Ectodermal cell (in vitro differentiated cells): ENCODE results near the gene GRIN2D.

Experiments
- H3K27ac ChIP-seq: 2 replicates; pipeline ENCODE4 v1.7.0; 2013; ENCODE audit warnings: mild to moderate bottlenecking, low read depth, low read length; ENCODE audit not compliant: insufficient read depth, poor library complexity, severe bottlenecking
- H3K27me3 ChIP-seq: 2 replicates; pipeline ENCODE4 v1.7.0; 2013; ENCODE audit warnings: mild to moderate bottlenecking, low read length; ENCODE audit not compliant: insufficient read depth, control insufficient read depth, poor library complexity, severe bottlenecking
- H3K36me3 ChIP-seq: one replicate; pipeline ENCODE4 v1.7.0; 2013; ENCODE audit warnings: low read length; ENCODE audit not compliant: control insufficient read depth, insufficient read depth
- H3K4me1 ChIP-seq: one replicate; pipeline ENCODE4 v1.7.0; 2013; ENCODE audit warnings: low read length; ENCODE audit not compliant: control insufficient read depth, insufficient read depth
- H3K4me3 ChIP-seq: 2 replicates; pipeline ENCODE4 v1.7.0; 2013; ENCODE audit warnings: low read depth, low read length, control low read depth; ENCODE audit not compliant: insufficient read depth
- H3K9me3 ChIP-seq: 2 replicates; pipeline ENCODE4 v1.7.0; 2013; ENCODE audit warnings: mild to moderate bottlenecking, low read length, moderate library complexity; ENCODE audit not compliant: control insufficient read depth
- WGBS, 2 experiments: methylation state at CpG; one replicate each; pipeline ENCODE4 v1.1.7; 2013; ENCODE audit warnings: missing lambda C conversion rate in 2 of 2; 5-methylcytosine and 5-hydroxymethylcytosine counted together

GRIN2D gene

GRCh38 chr19:48441360-48442050, 48.0 kb downstream of the GRIN2D start:
- no peak overlapping the region for H3K4me3 ChIP-seq
- 94% methylated on average over 20 of the region's 20 CpGs for WGBS, 2 experiments
- H3K36me3 ChIP-seq = no peaks in the 10 kb centered on the region
- H3K9me3 ChIP-seq = no peaks in the 10 kb centered on the region
- H3K27ac ChIP-seq = no peak overlapping the region
- peaks cover 34% of the 10 kb centered on the region for H3K27me3 ChIP-seq
- peaks cover 13% of the 10 kb centered on the region for H3K4me1 ChIP-seq

DNA sequence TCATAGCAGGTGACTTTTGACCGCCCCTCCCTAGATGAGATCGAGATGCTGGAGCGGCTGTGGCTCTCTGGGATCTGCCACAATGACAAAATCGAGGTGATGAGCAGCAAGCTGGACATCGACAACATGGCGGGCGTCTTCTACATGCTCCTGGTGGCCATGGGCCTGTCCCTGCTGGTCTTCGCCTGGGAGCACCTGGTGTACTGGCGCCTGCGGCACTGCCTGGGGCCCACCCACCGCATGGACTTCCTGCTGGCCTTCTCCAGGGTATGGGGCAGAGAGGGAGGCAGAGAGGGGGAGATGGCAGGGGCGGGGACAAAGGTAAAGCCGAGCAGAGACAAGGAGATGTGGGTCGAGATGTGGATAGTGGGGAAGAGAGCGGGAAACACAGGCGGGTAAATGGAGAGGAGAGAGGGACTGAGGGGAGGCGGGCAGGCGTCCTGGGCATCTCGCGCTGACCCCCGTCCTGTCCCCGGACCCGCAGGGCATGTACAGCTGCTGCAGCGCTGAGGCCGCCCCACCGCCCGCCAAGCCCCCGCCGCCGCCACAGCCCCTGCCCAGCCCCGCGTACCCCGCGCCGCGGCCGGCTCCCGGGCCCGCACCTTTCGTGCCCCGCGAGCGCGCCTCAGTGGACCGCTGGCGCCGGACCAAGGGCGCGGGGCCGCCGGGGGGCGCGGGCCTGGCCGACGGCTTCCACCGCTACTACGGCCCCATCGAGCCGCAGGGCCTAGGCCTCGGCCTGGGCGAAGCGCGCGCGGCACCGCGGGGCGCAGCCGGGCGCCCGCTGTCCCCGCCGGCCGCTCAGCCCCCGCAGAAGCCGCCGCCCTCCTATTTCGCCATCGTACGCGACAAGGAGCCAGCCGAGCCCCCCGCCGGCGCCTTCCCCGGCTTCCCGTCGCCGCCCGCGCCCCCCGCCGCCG, 48.9 kb downstream of the GRIN2D start:
- peaks cover 34% of the 10 kb centered on the region for H3K27me3 ChIP-seq
- H3K9me3 ChIP-seq = no peaks in the 10 kb centered on the region
- WGBS, 2 experiments = 73 to 74% methylated on average over 94 of the region's 94 CpGs
- H3K4me3 ChIP-seq = no peak overlapping the region
- H3K27ac ChIP-seq = no peak overlapping the region
- H3K36me3 ChIP-seq = no peaks in the 10 kb centered on the region
- H3K4me1 ChIP-seq = peaks cover 15% of the 10 kb centered on the region

DNA sequence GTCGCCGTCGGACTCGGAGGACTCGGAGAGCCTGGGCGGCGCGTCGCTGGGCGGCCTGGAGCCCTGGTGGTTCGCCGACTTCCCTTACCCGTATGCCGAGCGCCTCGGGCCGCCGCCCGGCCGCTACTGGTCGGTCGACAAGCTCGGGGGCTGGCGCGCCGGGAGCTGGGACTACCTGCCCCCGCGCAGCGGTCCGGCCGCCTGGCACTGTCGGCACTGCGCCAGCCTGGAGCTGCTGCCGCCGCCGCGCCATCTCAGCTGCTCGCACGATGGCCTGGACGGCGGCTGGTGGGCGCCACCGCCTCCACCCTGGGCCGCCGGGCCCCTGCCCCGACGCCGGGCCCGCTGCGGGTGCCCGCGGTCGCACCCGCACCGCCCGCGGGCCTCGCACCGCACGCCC, 49.8 kb downstream of the GRIN2D start:
- H3K36me3 ChIP-seq = peaks cover 9% of the 10 kb centered on the region
- H3K27me3 ChIP-seq = peaks cover 34% of the 10 kb centered on the region
- H3K9me3 ChIP-seq = no peaks in the 10 kb centered on the region
- H3K27ac ChIP-seq = no peak overlapping the region
- peaks cover 15% of the 10 kb centered on the region for H3K4me1 ChIP-seq
- H3K4me3 ChIP-seq = no peak overlapping the region
- WGBS, 2 experiments = 37 to 39% methylated on average over 60 of the region's 60 CpGs
